Measurements from ENCODE around the gene SLC30A1. TPM values are rescaled to one million over a fixed set of nuclear protein-coding genes. Genes with fewer than 3 reads are reported as not detected.
"Not testable (repeated sequence)": the region's sequence is repeated elsewhere in the genome, so short reads cannot be mapped to it uniquely, and the experiment has no call there.

SLC30A1 gene
- polyA plus RNA-seq, 4 donors, result 5.0 to 107 (median 8.4) TPM

GRCh38 chr1:211574705-211575104 is 4.3 kb downstream of the SLC30A1 start:
- Histone ChIP-seq H3K36me3 (ENCODE audit: control insufficient read depth in 3 of 3, insufficient read depth in 2 of 3, low read depth in 1 of 3, low read length in 3 of 3) (peaks cover 0 to 13% (median 7%) of the 10 kb centered on the region in 3 donors), H3K4me1 (ENCODE audit: control insufficient read depth in 3 of 3, insufficient read depth in 2 of 3, low read depth in 1 of 3, low read length in 2 of 3) (peaks cover 0 to 6% (median 0%) of the 10 kb centered on the region in 3 donors), H3K27me3 (ENCODE audit: control insufficient read depth in 3 of 3, insufficient read depth in 3 of 3, low read length in 3 of 3) (no peaks in the 10 kb centered on the region), H3K4me3 (ENCODE audit: low read depth in 1 of 3, low read length in 3 of 3) (peak overlapping the region in 1 of 3 donors; percentile 87), H3K9me3 (ENCODE audit: control insufficient read depth in 2 of 2, insufficient read depth in 1 of 2, low read depth in 1 of 2, low read length in 1 of 2) (no peaks in the 10 kb centered on the region), H3K27ac (ENCODE audit: low read depth in 1 of 3, low read length in 2 of 3) (peak overlapping the region in 1 of 3 donors; percentile 95)
- peak; percentile 63 to 76 for DNase-seq
- no peak for FAIRE-seq

GRCh38 chr1:211571998-211572397 is 7.0 kb downstream of the SLC30A1 start:
- H3K4me3 ChIP-seq (ENCODE audit: low read depth in 1 of 3, low read length in 3 of 3), result no peak overlapping the region
- DNase-seq (no peak), FAIRE-seq (no peak)
- no peaks in the 10 kb centered on the region for H3K27me3 ChIP-seq (ENCODE audit: control insufficient read depth in 3 of 3, insufficient read depth in 3 of 3, low read length in 3 of 3)
- peaks cover 0 to 7% (median 3%) of the 10 kb centered on the region in 3 donors for H3K36me3 ChIP-seq (ENCODE audit: control insufficient read depth in 3 of 3, insufficient read depth in 2 of 3, low read depth in 1 of 3, low read length in 3 of 3)
- H3K27ac ChIP-seq (ENCODE audit: low read depth in 1 of 3, low read length in 2 of 3), result no peak overlapping the region
- 55 to 68% (median 62%) methylated on average over 2 of the region's 2 CpGs for WGBS, 3 donors
- no peaks in the 10 kb centered on the region for H3K9me3 ChIP-seq (ENCODE audit: control insufficient read depth in 2 of 2, insufficient read depth in 1 of 2, low read depth in 1 of 2, low read length in 1 of 2)
- peaks cover 0 to 6% (median 0%) of the 10 kb centered on the region in 3 donors for H3K4me1 ChIP-seq (ENCODE audit: control insufficient read depth in 3 of 3, insufficient read depth in 2 of 3, low read depth in 1 of 3, low read length in 2 of 3)

- not testable (repeated sequence) for H3K4me1 ChIP-seq (ENCODE audit: control insufficient read depth in 3 of 3, insufficient read depth in 2 of 3, low read depth in 1 of 3, low read length in 2 of 3); H3K36me3 ChIP-seq (ENCODE audit: control insufficient read depth in 3 of 3, insufficient read depth in 2 of 3, low read depth in 1 of 3, low read length in 3 of 3); H3K27ac ChIP-seq (ENCODE audit: low read depth in 1 of 3, low read length in 2 of 3); H3K27me3 ChIP-seq (ENCODE audit: control insufficient read depth in 3 of 3, insufficient read depth in 3 of 3, low read length in 3 of 3); H3K4me3 ChIP-seq (ENCODE audit: low read depth in 1 of 3, low read length in 3 of 3); H3K9me3 ChIP-seq (ENCODE audit: control insufficient read depth in 2 of 2, insufficient read depth in 1 of 2, low read depth in 1 of 2, low read length in 1 of 2); DNase-seq; FAIRE-seq
- 21 to 80% (median 64%) methylated on average over 1 of the region's 1 CpG for WGBS, 3 donors
Observed at GRCh38 chr1:211570378-211570777, 8.6 kb downstream of the SLC30A1 start.

DNA sequence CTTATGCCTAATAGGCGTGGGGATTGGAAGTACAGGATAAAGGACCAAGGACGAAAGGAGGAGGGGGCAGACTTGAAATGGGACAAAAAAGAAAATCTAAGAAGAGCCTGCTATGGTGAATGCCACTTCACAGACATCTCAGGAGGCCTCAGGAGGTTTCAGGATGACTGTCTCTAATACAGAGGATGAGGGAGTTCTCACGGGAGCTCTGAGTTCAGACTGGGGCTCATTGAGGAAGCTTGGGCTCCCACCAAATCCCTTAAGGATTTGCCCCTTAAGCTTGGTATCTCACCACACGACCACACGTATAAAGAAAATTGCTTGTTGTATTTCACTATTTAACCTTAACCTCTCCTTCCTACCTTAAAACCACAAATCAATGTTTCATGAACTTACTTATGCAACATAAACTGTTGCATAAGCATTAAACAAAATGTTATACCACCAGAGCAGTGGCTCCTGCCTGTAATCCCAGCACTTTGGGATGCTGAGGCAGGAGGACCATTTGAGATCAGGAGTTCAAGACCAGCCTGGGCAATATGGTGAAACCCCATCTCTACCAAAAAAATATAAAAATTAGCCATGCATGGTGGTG is 12.4 kb downstream of the SLC30A1 start:
- H3K4me1 ChIP-seq (ENCODE audit: control insufficient read depth in 3 of 3, insufficient read depth in 2 of 3, low read depth in 1 of 3, low read length in 2 of 3), result peaks cover 0 to 7% (median 0%) of the 10 kb centered on the region in 3 donors
- H3K27me3 ChIP-seq (ENCODE audit: control insufficient read depth in 3 of 3, insufficient read depth in 3 of 3, low read length in 3 of 3), result no peaks in the 10 kb centered on the region
- H3K27ac ChIP-seq (ENCODE audit: low read depth in 1 of 3, low read length in 2 of 3), result no peak overlapping the region
- H3K36me3 ChIP-seq (ENCODE audit: control insufficient read depth in 3 of 3, insufficient read depth in 2 of 3, low read depth in 1 of 3, low read length in 3 of 3), result peaks cover 0 to 3% (median 0%) of the 10 kb centered on the region in 3 donors
- FAIRE-seq, result no peak
- no peak for DNase-seq
- H3K4me3 ChIP-seq (ENCODE audit: low read depth in 1 of 3, low read length in 3 of 3), result no peak overlapping the region
- no peaks in the 10 kb centered on the region for H3K9me3 ChIP-seq (ENCODE audit: control insufficient read depth in 2 of 2, insufficient read depth in 1 of 2, low read depth in 1 of 2, low read length in 1 of 2)
- WGBS, 3 donors, result 69 to 79% (median 75%) methylated on average over 5 of the region's 5 CpGs

- DNase-seq (no peak), FAIRE-seq (no peak)
- Histone ChIP-seq H3K9me3 (ENCODE audit: control insufficient read depth in 2 of 2, insufficient read depth in 1 of 2, low read depth in 1 of 2, low read length in 1 of 2) (no peaks in the 10 kb centered on the region), H3K27ac (ENCODE audit: low read depth in 1 of 3, low read length in 2 of 3) (no peak overlapping the region), H3K4me1 (ENCODE audit: control insufficient read depth in 3 of 3, insufficient read depth in 2 of 3, low read depth in 1 of 3, low read length in 2 of 3) (peaks cover 0 to 16% (median 0%) of the 10 kb centered on the region in 3 donors), H3K4me3 (ENCODE audit: low read depth in 1 of 3, low read length in 3 of 3) (no peak overlapping the region), H3K36me3 (ENCODE audit: control insufficient read depth in 3 of 3, insufficient read depth in 2 of 3, low read depth in 1 of 3, low read length in 3 of 3) (no peaks in the 10 kb centered on the region), H3K27me3 (ENCODE audit: control insufficient read depth in 3 of 3, insufficient read depth in 3 of 3, low read length in 3 of 3) (no peaks in the 10 kb centered on the region)
- 93 to 100% (median 95%) methylated on average over 3 of the region's 3 CpGs for WGBS, 3 donors
Observed at GRCh38 chr1:211564084-211564483, 14.9 kb downstream of the SLC30A1 start.

GRCh38 chr1:211559222-211560010 is 19.5 kb downstream of the SLC30A1 start:
- DNase-seq (peak; percentile 61 to 85), FAIRE-seq (no peak)
- no peaks in the 10 kb centered on the region for H3K9me3 ChIP-seq (ENCODE audit: control insufficient read depth in 2 of 2, insufficient read depth in 1 of 2, low read depth in 1 of 2, low read length in 1 of 2)
- WGBS, 3 donors, result 25 to 58% (median 47%) methylated on average over 9 of the region's 9 CpGs
- no peaks in the 10 kb centered on the region for H3K27me3 ChIP-seq (ENCODE audit: control insufficient read depth in 3 of 3, insufficient read depth in 3 of 3, low read length in 3 of 3)
- H3K4me3 ChIP-seq (ENCODE audit: low read depth in 1 of 3, low read length in 3 of 3), result no peak overlapping the region
- H3K36me3 ChIP-seq (ENCODE audit: control insufficient read depth in 3 of 3, insufficient read depth in 2 of 3, low read depth in 1 of 3, low read length in 3 of 3), result no peaks in the 10 kb centered on the region
- peaks cover 0 to 15% (median 0%) of the 10 kb centered on the region in 3 donors for H3K4me1 ChIP-seq (ENCODE audit: control insufficient read depth in 3 of 3, insufficient read depth in 2 of 3, low read depth in 1 of 3, low read length in 2 of 3)
- peak overlapping the region in 1 of 3 donors; percentile 62 for H3K27ac ChIP-seq (ENCODE audit: low read depth in 1 of 3, low read length in 2 of 3)

DNA sequence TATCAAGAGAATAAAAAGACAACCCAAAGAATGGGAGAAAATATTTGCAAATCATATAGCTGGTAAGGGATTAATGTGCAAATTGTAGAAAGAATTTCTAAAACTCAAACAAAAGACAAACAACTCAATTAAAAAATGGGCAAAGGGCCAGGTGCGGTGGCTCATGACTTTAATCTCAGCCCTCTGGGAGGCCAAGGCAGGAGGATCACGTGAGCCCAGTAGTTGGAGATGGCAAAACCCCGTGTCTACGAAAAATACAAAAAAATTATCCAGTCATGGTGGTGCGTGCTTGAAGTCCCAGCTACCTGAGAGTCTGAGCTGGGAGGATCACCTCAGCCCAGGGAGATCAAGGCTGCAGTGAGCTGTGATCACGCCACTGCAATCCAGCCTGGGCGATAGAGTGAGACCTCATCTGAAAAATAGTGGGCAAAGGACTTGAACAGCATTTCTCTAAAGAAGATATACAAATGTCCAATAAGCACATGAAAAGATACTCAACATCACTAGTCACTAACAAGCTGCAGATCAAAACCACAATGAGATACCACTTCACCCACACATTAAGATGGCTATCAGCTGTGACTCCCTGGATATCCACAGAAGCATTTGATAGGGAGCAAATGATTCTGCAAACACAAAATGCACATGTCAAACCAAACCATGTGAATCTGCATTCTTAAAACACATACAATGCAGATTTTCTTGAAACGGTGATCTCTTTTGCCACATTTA is 20.9 kb downstream of the SLC30A1 start:
- no peaks in the 10 kb centered on the region for H3K36me3 ChIP-seq (ENCODE audit: control insufficient read depth in 3 of 3, insufficient read depth in 2 of 3, low read depth in 1 of 3, low read length in 3 of 3)
- H3K27ac ChIP-seq (ENCODE audit: low read depth in 1 of 3, low read length in 2 of 3), result no peak overlapping the region
- no peaks in the 10 kb centered on the region for H3K9me3 ChIP-seq (ENCODE audit: control insufficient read depth in 2 of 2, insufficient read depth in 1 of 2, low read depth in 1 of 2, low read length in 1 of 2)
- WGBS, 3 donors, result 83 to 90% (median 86%) methylated on average over 8 of the region's 8 CpGs
- no peak for FAIRE-seq
- DNase-seq, result no peak
- H3K4me1 ChIP-seq (ENCODE audit: control insufficient read depth in 3 of 3, insufficient read depth in 2 of 3, low read depth in 1 of 3, low read length in 2 of 3), result peaks cover 0 to 15% (median 0%) of the 10 kb centered on the region in 3 donors
- no peaks in the 10 kb centered on the region for H3K27me3 ChIP-seq (ENCODE audit: control insufficient read depth in 3 of 3, insufficient read depth in 3 of 3, low read length in 3 of 3)
- H3K4me3 ChIP-seq (ENCODE audit: low read depth in 1 of 3, low read length in 3 of 3), result no peak overlapping the region

DNA sequence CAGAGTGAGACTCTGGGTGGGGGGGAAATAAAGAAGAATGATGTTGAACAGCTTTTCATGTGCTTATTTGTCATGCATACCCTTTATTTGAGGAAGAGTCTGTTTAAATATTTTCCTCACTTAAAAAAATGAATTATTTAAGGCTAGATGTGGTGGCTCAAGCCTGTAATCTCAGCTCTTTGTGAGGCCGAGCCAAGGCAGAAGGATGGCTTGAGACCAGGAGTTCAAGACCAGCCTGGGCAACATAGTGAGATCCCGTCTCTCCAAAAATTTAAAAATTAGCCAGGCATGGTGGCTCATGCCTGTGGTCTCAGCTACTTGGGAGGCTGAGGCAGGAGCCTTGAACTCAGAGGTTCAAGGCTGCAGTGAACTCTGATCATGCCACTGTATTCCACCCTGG is 25.4 kb downstream of the SLC30A1 start:
- no peaks in the 10 kb centered on the region for H3K36me3 ChIP-seq (ENCODE audit: control insufficient read depth in 3 of 3, insufficient read depth in 2 of 3, low read depth in 1 of 3, low read length in 3 of 3)
- no peaks in the 10 kb centered on the region for H3K27me3 ChIP-seq (ENCODE audit: control insufficient read depth in 3 of 3, insufficient read depth in 3 of 3, low read length in 3 of 3)
- no peak overlapping the region for H3K27ac ChIP-seq (ENCODE audit: low read depth in 1 of 3, low read length in 2 of 3)
- H3K9me3 ChIP-seq (ENCODE audit: control insufficient read depth in 2 of 2, insufficient read depth in 1 of 2, low read depth in 1 of 2, low read length in 1 of 2), result no peaks in the 10 kb centered on the region
- H3K4me3 ChIP-seq (ENCODE audit: low read depth in 1 of 3, low read length in 3 of 3), result no peak overlapping the region
- no peak for DNase-seq
- H3K4me1 ChIP-seq (ENCODE audit: control insufficient read depth in 3 of 3, insufficient read depth in 2 of 3, low read depth in 1 of 3, low read length in 2 of 3), result peaks cover 0 to 32% (median 0%) of the 10 kb centered on the region in 3 donors
- WGBS, 3 donors, result 45 to 75% (median 45%) methylated on average over 2 of the region's 2 CpGs
- FAIRE-seq, result no peak

Data from small intestine (tissue), 7 donors.